Adrenal gland (tissue), 5 donors: ENCODE results near the gene RGS6.

ENCODE experiments used
- CTCF ChIP-seq, 6 experiments: fragments of 450-650 bp in 4 of 6; fragments of 200-600 bp in 2 of 6; sonication (generic) in 1 of 6; IDR thresholded peaks; 1 replicate in 5 of 6; 2 replicates in 1 of 6; pipeline versions ENCODE4 v1.5.1 to v1.8.0; 2016 to 2021; ENCODE audit warnings: antibody characterized with exemption in 6 of 6, mild to moderate bottlenecking in 2 of 6, moderate library complexity in 1 of 6
- POLR2A ChIP-seq, 2 donors: fragments of 450-650 bp; IDR thresholded peaks; one replicate each; pipeline ENCODE4 v1.6.1; 2017; ENCODE audit warnings: antibody characterized with exemption in 2 of 2, mild to moderate bottlenecking in 2 of 2, moderate library complexity in 1 of 2
- donor health status: DM: no; HTN: no; CAD: no.

- TF ChIP-seq CTCF (IDR thresholded peaks at IDR 0.05) (no peak), POLR2A (IDR thresholded peaks at IDR 0.05) (no peak)
Measured at GRCh38 chr14:72609205-72609916, 677.1 kb downstream of the RGS6 start.
